Measurements from ENCODE around the gene CD93. TPM values are rescaled to one million over a fixed set of nuclear protein-coding genes. Genes with fewer than 3 reads are reported as not detected.

The CD93 gene
- total RNA-seq, 1 donor from 2014 or later: 139 TPM

- no peak for DNase-seq (ENCODE audit: low spot score)
- TF ChIP-seq CTCF (IDR thresholded peaks at IDR 0.05; ENCODE audit: unreplicated experiment): no peak
- Mint-ChIP-seq H3K4me3 (ENCODE audit: unreplicated experiment) (no peak overlapping the region), H3K27me3 (ENCODE audit: unreplicated experiment) (peaks cover 3% of the 10 kb centered on the region), H3K27ac (ENCODE audit: unreplicated experiment) (no peak overlapping the region), H3K9me3 (ENCODE audit: unreplicated experiment) (no peaks in the 10 kb centered on the region), H3K4me1 (ENCODE audit: unreplicated experiment) (peaks cover 12% of the 10 kb centered on the region), H3K36me3 (ENCODE audit: low read depth, unreplicated experiment) (peaks cover 1% of the 10 kb centered on the region)
These were observed 6.9 kb upstream of the CD93 start for GRCh38 chr20:23092861-23093495.

- no peaks in the 10 kb centered on the region for H3K9me3 Mint-ChIP-seq (ENCODE audit: unreplicated experiment)
- H3K4me3 Mint-ChIP-seq (ENCODE audit: unreplicated experiment): no peak overlapping the region
- no peak overlapping the region for H3K27ac Mint-ChIP-seq (ENCODE audit: unreplicated experiment)
- H3K27me3 Mint-ChIP-seq (ENCODE audit: unreplicated experiment): peaks cover 3% of the 10 kb centered on the region
- no peak for DNase-seq (ENCODE audit: low spot score)
- H3K36me3 Mint-ChIP-seq (ENCODE audit: low read depth, unreplicated experiment): no peaks in the 10 kb centered on the region
- no peak for TF ChIP-seq CTCF (IDR thresholded peaks at IDR 0.05; ENCODE audit: unreplicated experiment)
- H3K4me1 Mint-ChIP-seq (ENCODE audit: unreplicated experiment): peaks cover 15% of the 10 kb centered on the region
These were observed 6.2 kb upstream of the CD93 start for GRCh38 chr20:23092384-23092756.

- H3K36me3 Mint-ChIP-seq (ENCODE audit: low read depth, unreplicated experiment): no peaks in the 10 kb centered on the region
- H3K27me3 Mint-ChIP-seq (ENCODE audit: unreplicated experiment): peaks cover 3% of the 10 kb centered on the region
- no peaks in the 10 kb centered on the region for H3K9me3 Mint-ChIP-seq (ENCODE audit: unreplicated experiment)
- DNase-seq (ENCODE audit: low spot score): no peak
- H3K4me1 Mint-ChIP-seq (ENCODE audit: unreplicated experiment): peaks cover 19% of the 10 kb centered on the region
- H3K4me3 Mint-ChIP-seq (ENCODE audit: unreplicated experiment): no peak overlapping the region
- TF ChIP-seq CTCF (IDR thresholded peaks at IDR 0.05; ENCODE audit: unreplicated experiment): no peak
- H3K27ac Mint-ChIP-seq (ENCODE audit: unreplicated experiment): no peak overlapping the region
These were observed 5.7 kb upstream of the CD93 start for GRCh38 chr20:23091721-23092383.

GRCh38 chr20:23090878-23091277, 4.8 kb upstream of the CD93 start:
- no peak for TF ChIP-seq CTCF (IDR thresholded peaks at IDR 0.05; ENCODE audit: unreplicated experiment)
- no peaks in the 10 kb centered on the region for H3K9me3 Mint-ChIP-seq (ENCODE audit: unreplicated experiment)
- H3K27ac Mint-ChIP-seq (ENCODE audit: unreplicated experiment): no peak overlapping the region
- H3K4me3 Mint-ChIP-seq (ENCODE audit: unreplicated experiment): no peak overlapping the region
- no peaks in the 10 kb centered on the region for H3K36me3 Mint-ChIP-seq (ENCODE audit: low read depth, unreplicated experiment)
- no peak for DNase-seq (ENCODE audit: low spot score)
- H3K27me3 Mint-ChIP-seq (ENCODE audit: unreplicated experiment): peaks cover 5% of the 10 kb centered on the region
- H3K4me1 Mint-ChIP-seq (ENCODE audit: unreplicated experiment): peaks cover 27% of the 10 kb centered on the region

- H3K9me3 Mint-ChIP-seq (ENCODE audit: unreplicated experiment): no peaks in the 10 kb centered on the region
- no peak for TF ChIP-seq CTCF (IDR thresholded peaks at IDR 0.05; ENCODE audit: unreplicated experiment)
- DNase-seq (ENCODE audit: low spot score): no peak
- peaks cover 5% of the 10 kb centered on the region for H3K27me3 Mint-ChIP-seq (ENCODE audit: unreplicated experiment)
- H3K4me1 Mint-ChIP-seq (ENCODE audit: unreplicated experiment): peaks cover 27% of the 10 kb centered on the region
- H3K36me3 Mint-ChIP-seq (ENCODE audit: low read depth, unreplicated experiment): no peaks in the 10 kb centered on the region
- no peak overlapping the region for H3K4me3 Mint-ChIP-seq (ENCODE audit: unreplicated experiment)
- H3K27ac Mint-ChIP-seq (ENCODE audit: unreplicated experiment): no peak overlapping the region
These were observed 4.0 kb upstream of the CD93 start for GRCh38 chr20:23090147-23090546.

All from endothelial cell (in vitro differentiated cells).